Smooth muscle cell (in vitro differentiated cells): Measurements from ENCODE around the gene PKD1L1. TPM values are rescaled to one million over a fixed set of nuclear protein-coding genes. Genes with fewer than 3 reads are reported as not detected.

Experiments
- DNase-seq: peaks from one replicate; lab custom pipeline; 2025; ENCODE audit not compliant: unreplicated experiment; lab: John Stamatoyannopoulos, UW
- H2AFZ ChIP-seq: fragments of 200-600 bp; sonication (generic); 2 replicates; pipeline ENCODE4 v1.6.0; 2016; ENCODE audit warnings: antibody characterized with exemption, low read depth, mild to moderate bottlenecking
- H3F3A ChIP-seq: fragments of 200-600 bp; sonication (generic); 2 replicates; pipeline ENCODE4 v1.6.0; 2017; ENCODE audit warnings: antibody characterized with exemption, low read depth
- H3K27ac ChIP-seq: fragments of 200-600 bp; sonication (generic); 2 replicates; pipeline ENCODE4 v1.5.1; 2016; ENCODE audit warnings: low read depth, mild to moderate bottlenecking
- H3K27me3 ChIP-seq: fragments of 200-600 bp; sonication (generic); 2 replicates; pipeline ENCODE4 v1.6.1; 2016; ENCODE audit warnings: low read depth, mild to moderate bottlenecking
- H3K36me3 ChIP-seq: fragments of 200-600 bp; sonication (generic); 2 replicates; pipeline ENCODE4 v1.5.1; 2016; ENCODE audit warnings: low read depth
- H3K4me1 ChIP-seq: fragments of 200-600 bp; sonication (generic); 2 replicates; pipeline ENCODE4 v1.5.1; 2016; ENCODE audit warnings: low read depth
- H3K4me2 ChIP-seq: fragments of 200-600 bp; sonication (generic); 2 replicates; pipeline ENCODE4 v1.6.0; 2016; ENCODE audit warnings: mild to moderate bottlenecking
- H3K4me3 ChIP-seq: fragments of 200-600 bp; sonication (generic); 2 replicates; pipeline ENCODE4 v1.5.1; 2016; ENCODE audit warnings: mild to moderate bottlenecking
- H3K79me2 ChIP-seq: fragments of 200-600 bp; sonication (generic); 2 replicates; pipeline ENCODE4 v1.6.0; 2016; ENCODE audit warnings: low read depth, mild to moderate bottlenecking
- H3K9ac ChIP-seq: fragments of 200-600 bp; sonication (generic); 2 replicates; pipeline ENCODE4 v1.6.0; 2016; ENCODE audit warnings: low read depth
- H3K9me3 ChIP-seq: fragments of 200-600 bp; sonication (generic); replicated peaks from 2 replicates; pipeline ENCODE4 v1.5.1; 2016; ENCODE audit warnings: low read depth
- H4K20me1 ChIP-seq: fragments of 200-600 bp; sonication (generic); 2 replicates; pipeline ENCODE4 v1.6.0; 2016; ENCODE audit warnings: low read depth
- WGBS: methylation state at CpG from one replicate; pipeline ENCODE4 v1.1.7; 2016; ENCODE audit warnings: low lambda C conversion rate; 5-methylcytosine and 5-hydroxymethylcytosine counted together
- polyA plus RNA-seq: library from polyadenylated mRNA; unstranded; fragments of >200 nt; fragmentation: Nextera tagmentation; extraction: Ambion mirVana; gene quantifications from 2 replicates; pipeline ENCODE4 v1.2.1, GENCODE V29; 2016
- total RNA-seq: library from RNA; depleted of rRNA; stranded (reverse); fragments of >200 nt; gene quantifications from 2 replicates; pipeline ENCODE4 v1.2.3, GENCODE V29; 2014
- TF ChIP-seq, protein P1 (sequence below): fragments of 200-600 bp; sonication (generic); IDR thresholded peaks from 2 replicates; pipeline ENCODE4 v1.5.1; 2017; ENCODE audit warnings: borderline replicate concordance, mild to moderate bottlenecking, antibody characterized with exemption; ENCODE audit not compliant: insufficient read depth, poor library complexity, severe bottlenecking

Gene PKD1L1
- total and polyA plus RNA-seq, 2 experiments from 2014 or later, result 0.04 to 0.06 TPM

DNA sequence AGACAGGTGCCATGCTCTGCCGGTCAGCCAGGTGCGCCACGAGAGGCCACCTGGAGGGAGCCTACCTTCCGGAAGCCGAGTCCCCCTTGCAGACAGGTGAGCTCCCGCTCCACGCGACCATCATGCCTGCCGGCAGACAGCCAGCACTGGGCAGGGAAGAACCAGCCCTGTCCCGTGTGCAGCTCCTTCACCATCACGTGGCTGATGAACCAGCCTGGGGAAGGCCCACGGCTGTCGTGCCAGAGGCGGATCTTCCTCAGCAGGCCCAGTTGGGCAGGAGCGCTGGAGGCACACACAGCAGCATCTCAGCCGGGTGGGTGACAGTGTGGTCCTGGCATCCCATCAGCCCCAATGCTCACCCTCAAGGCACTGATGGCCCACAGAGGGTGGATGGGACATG, 108.9 kb downstream of the PKD1L1 start:
- no peak for DNase-seq
- Histone ChIP-seq H3K79me2 (no peaks in the 10 kb centered on the region), H3K27me3 (peaks cover 15% of the 10 kb centered on the region), H3K27ac (no peak overlapping the region), H2AFZ (no peak overlapping the region), H3F3A (no peaks in the 10 kb centered on the region), H3K9me3 (no peaks in the 10 kb centered on the region), H3K4me3 (no peak overlapping the region), H3K36me3 (no peaks in the 10 kb centered on the region), H3K9ac (no peak overlapping the region), H3K4me1 (no peaks in the 10 kb centered on the region), H4K20me1 (no peaks in the 10 kb centered on the region), H3K4me2 (no peak overlapping the region)
- 94% methylated on average over 16 of the region's 16 CpGs for WGBS
- TF ChIP-seq, protein P1, sequence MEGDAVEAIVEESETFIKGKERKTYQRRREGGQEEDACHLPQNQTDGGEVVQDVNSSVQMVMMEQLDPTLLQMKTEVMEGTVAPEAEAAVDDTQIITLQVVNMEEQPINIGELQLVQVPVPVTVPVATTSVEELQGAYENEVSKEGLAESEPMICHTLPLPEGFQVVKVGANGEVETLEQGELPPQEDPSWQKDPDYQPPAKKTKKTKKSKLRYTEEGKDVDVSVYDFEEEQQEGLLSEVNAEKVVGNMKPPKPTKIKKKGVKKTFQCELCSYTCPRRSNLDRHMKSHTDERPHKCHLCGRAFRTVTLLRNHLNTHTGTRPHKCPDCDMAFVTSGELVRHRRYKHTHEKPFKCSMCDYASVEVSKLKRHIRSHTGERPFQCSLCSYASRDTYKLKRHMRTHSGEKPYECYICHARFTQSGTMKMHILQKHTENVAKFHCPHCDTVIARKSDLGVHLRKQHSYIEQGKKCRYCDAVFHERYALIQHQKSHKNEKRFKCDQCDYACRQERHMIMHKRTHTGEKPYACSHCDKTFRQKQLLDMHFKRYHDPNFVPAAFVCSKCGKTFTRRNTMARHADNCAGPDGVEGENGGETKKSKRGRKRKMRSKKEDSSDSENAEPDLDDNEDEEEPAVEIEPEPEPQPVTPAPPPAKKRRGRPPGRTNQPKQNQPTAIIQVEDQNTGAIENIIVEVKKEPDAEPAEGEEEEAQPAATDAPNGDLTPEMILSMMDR, result no peak

DNA sequence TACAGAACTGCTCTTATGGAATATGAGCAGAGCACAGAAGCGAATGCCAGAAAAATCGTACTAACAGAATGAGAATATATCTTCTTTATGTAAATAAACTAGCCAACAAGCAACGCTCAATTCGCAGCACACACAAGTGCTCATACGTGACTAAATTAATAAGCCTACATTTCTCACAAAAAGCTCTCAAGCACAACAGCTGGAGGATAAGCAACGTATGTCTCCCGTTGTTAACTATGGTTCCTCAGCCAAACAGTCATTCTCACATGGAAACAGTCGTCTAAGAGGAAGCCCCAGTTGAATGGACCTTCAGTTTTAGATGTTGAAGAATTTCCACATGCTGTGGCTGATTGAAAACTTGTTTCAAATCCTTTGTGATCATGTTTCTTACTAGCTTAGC, 110.4 kb downstream of the PKD1L1 start:
- Histone ChIP-seq H3K79me2 (no peaks in the 10 kb centered on the region), H3K27ac (no peak overlapping the region), H2AFZ (no peak overlapping the region), H3K4me2 (no peak overlapping the region), H3F3A (no peaks in the 10 kb centered on the region), H3K9ac (no peak overlapping the region), H4K20me1 (no peaks in the 10 kb centered on the region), H3K36me3 (no peaks in the 10 kb centered on the region), H3K27me3 (peaks cover 12% of the 10 kb centered on the region), H3K9me3 (no peaks in the 10 kb centered on the region), H3K4me3 (no peak overlapping the region), H3K4me1 (no peaks in the 10 kb centered on the region)
- TF ChIP-seq, protein P1, result no peak
- WGBS, result 92% methylated on average over 8 of the region's 8 CpGs
- no peak for DNase-seq

DNA sequence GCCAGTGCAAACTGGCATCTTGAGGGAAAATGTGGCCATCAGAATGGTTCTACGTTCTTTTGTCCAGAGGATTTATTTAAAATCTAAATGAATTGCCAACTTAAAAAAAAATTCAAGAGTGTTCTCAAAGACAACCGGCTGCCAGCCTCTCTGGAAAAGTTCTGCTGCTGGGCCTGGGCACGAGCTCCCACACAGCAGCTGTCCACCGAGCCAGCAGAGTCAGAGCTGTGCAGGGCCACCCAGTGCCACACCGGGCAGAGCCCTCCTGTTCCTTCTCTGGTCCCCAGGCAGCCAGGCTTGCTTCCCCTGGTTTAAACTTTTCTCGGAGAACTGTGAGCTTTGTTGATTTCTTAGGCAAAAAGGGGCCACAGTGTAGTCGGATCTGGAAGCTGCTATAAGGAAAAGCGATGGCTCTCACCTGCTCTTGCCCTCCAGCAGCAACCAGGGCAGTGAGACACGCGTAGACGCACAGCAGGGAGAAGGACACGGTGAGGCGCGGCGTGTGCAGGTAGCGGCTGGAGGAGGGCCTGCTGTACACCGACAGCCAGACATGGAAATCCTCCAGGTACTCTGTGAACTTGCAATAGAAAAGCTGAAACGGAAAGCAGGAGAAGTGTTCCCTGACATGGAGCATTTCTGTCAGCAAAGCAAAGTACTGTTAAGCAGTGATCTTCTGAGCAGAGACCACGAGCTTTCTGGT, 111.6 kb downstream of the PKD1L1 start:
- H3K9me3 ChIP-seq, result no peaks in the 10 kb centered on the region
- no peak overlapping the region for H3K4me2 ChIP-seq
- H3F3A ChIP-seq, result no peaks in the 10 kb centered on the region
- H3K27me3 ChIP-seq, result peaks cover 6% of the 10 kb centered on the region
- TF ChIP-seq, protein P1, result no peak
- DNase-seq, result no peak
- no peaks in the 10 kb centered on the region for H3K79me2 ChIP-seq
- WGBS, result 95% methylated on average over 19 of the region's 19 CpGs
- H4K20me1 ChIP-seq, result no peaks in the 10 kb centered on the region
- no peak overlapping the region for H3K27ac ChIP-seq
- H3K4me1 ChIP-seq, result no peaks in the 10 kb centered on the region
- H3K9ac ChIP-seq, result no peak overlapping the region
- H3K36me3 ChIP-seq, result no peaks in the 10 kb centered on the region
- no peak overlapping the region for H2AFZ ChIP-seq
- no peak overlapping the region for H3K4me3 ChIP-seq

DNA sequence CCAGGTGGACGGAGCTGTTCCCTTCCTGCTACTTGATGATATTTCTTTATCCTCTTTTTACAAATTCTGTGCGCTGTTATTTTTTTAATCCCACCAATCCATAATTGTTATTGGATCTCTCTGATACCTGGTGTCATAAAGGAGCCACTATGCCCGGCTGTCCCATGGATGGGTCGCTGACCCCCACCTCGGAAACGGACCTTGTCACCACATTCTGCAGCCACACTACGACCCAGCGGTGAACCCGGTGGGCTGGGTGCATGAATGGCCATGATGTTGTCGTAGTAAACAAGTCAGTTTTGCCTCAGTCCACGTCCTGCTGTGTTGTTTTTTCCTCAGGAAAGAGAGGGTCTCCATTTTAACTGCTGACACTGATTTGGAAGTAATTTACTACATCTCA, 112.2 kb downstream of the PKD1L1 start:
- H4K20me1 ChIP-seq, result no peaks in the 10 kb centered on the region
- H3K9ac ChIP-seq, result no peak overlapping the region
- no peaks in the 10 kb centered on the region for H3F3A ChIP-seq
- no peak overlapping the region for H2AFZ ChIP-seq
- H3K27me3 ChIP-seq, result peaks cover 2% of the 10 kb centered on the region
- WGBS, result 92% methylated on average over 11 of the region's 11 CpGs
- H3K4me1 ChIP-seq, result no peaks in the 10 kb centered on the region
- DNase-seq, result no peak
- H3K4me2 ChIP-seq, result no peak overlapping the region
- no peaks in the 10 kb centered on the region for H3K9me3 ChIP-seq
- no peaks in the 10 kb centered on the region for H3K36me3 ChIP-seq
- H3K27ac ChIP-seq, result no peak overlapping the region
- H3K4me3 ChIP-seq, result no peak overlapping the region
- TF ChIP-seq, protein P1, result no peak
- no peaks in the 10 kb centered on the region for H3K79me2 ChIP-seq
